HCT116 (cell line): ENCODE measurements around the gene RGS10. TPM values are rescaled to one million over a fixed set of nuclear protein-coding genes. Genes with fewer than 3 reads are reported as not detected.

Experiments
- ATAC-seq: fragments of 200-7000 bp; cut with Tn5 transposase; 2 replicates; pipeline ENCODE4 v1.9.1; 2020; ENCODE audit warnings: mild to moderate bottlenecking, moderate library complexity
- BruUV-seq: library from RNA; stranded (reverse); fragments of 400-500 nt; replicated peaks from 2 replicates; lab custom pipeline; 2021; lab: Mats Ljungman, UMichigan
- CTCF ChIA-PET: fragments of 300-600 bp; sonication (Branson Sonifier 250); formaldehyde crosslinking; loops from one replicate; lab custom pipeline; 2021; ENCODE audit warnings: antibody characterized with exemption; lab: Charles Lee
- POLR2A ChIA-PET: fragments of 300-600, 350-600 bp; sonication (Branson Sonifier 250); formaldehyde crosslinking; loops from one replicate; lab custom pipeline; 2021; ENCODE audit warnings: antibody characterized with exemption; lab: Charles Lee
- RAD21 ChIA-PET, 2 experiments: fragments of 300-600 bp; sonication (Branson Sonifier 250); formaldehyde crosslinking; loops; one replicate each; lab custom pipeline; 2023; ENCODE audit warnings: low total read pairs in 2 of 2; ENCODE audit not compliant: uncharacterized antibody in 2 of 2, unreplicated experiment in 2 of 2, low non-redundant PET in 1 of 2; lab: Charles Lee
- DNase-seq: peaks from one replicate; pipeline ENCODE4 v3.0.0-alpha.2; 2010; ENCODE audit warnings: low read depth, low spot score
- H2AFZ ChIP-seq: fragments of 200-600 bp; shearing (Covaris generic), sonication (generic); 2 replicates; pipeline ENCODE4 v1.6.1; 2017; ENCODE audit warnings: low read depth, mixed run types, mixed read lengths, antibody characterized with exemption, low read length; ENCODE audit not compliant: poor library complexity, severe bottlenecking
- H3K27ac ChIP-seq: 2 replicates; pipeline ENCODE4 v1.5.1; 2012; ENCODE audit warnings: low read depth, low read length
- H3K27me3 ChIP-seq: fragments of 200-600 bp; sonication (generic); 2 replicates; pipeline ENCODE4 v1.6.1; 2016; ENCODE audit warnings: mixed run types, low read length, mixed read lengths; ENCODE audit not compliant: insufficient read depth
- H3K36me3 ChIP-seq, 2 experiments: fragments of 200-500 bp in 1 of 2; fragments of 200-600 bp in 1 of 2; sonication (Bioruptor generic) in 1 of 2; sonication (generic) in 1 of 2; 2 replicates each; pipeline versions ENCODE4 v1.5.1 to v1.6.1; 2014 to 2016; ENCODE audit warnings: low read length in 2 of 2, inconsistent platforms in 1 of 2, mixed read lengths in 1 of 2, mixed run types in 1 of 2; ENCODE audit not compliant: insufficient read depth in 2 of 2, control insufficient read depth in 1 of 2
- H3K4me1 ChIP-seq, 2 experiments: fragments of 200-600 bp in 1 of 2; sonication (generic) in 1 of 2; 2 replicates each; pipeline versions ENCODE4 v1.5.1 to v1.6.1; 2012 to 2017; ENCODE audit warnings: low read length in 2 of 2, inconsistent platforms in 1 of 2, mild to moderate bottlenecking in 1 of 2, mixed read lengths in 1 of 2, mixed run types in 1 of 2, moderate library complexity in 1 of 2; ENCODE audit not compliant: insufficient read depth in 2 of 2, control insufficient read depth in 1 of 2
- H3K4me2 ChIP-seq: fragments of 200-600 bp; sonication (generic); 2 replicates; pipeline ENCODE4 v1.6.1; 2017; ENCODE audit warnings: mixed run types, low read length, mixed read lengths
- H3K4me3 ChIP-seq, 2 experiments: fragments of 200-600 bp in 1 of 2; sonication (generic) in 1 of 2; replicated peaks in 1 of 2; 2 replicates each; pipeline ENCODE4 v1.5.1; 2011 to 2016; ENCODE audit warnings: low read length in 2 of 2, control low read depth in 1 of 2, low read depth in 1 of 2, mild to moderate bottlenecking in 1 of 2, mixed read lengths in 1 of 2, mixed run types in 1 of 2
- H3K79me2 ChIP-seq: fragments of 200-600 bp; sonication (generic); 2 replicates; pipeline ENCODE4 v1.6.1; 2017; ENCODE audit warnings: mild to moderate bottlenecking, mixed run types, low read length, moderate library complexity, mixed read lengths; ENCODE audit not compliant: insufficient read depth
- H3K9ac ChIP-seq: fragments of 200-600 bp; sonication (generic); 2 replicates; pipeline ENCODE4 v1.6.1; 2016; ENCODE audit warnings: low read length, mixed read lengths
- H3K9me2 ChIP-seq: fragments of 200-600 bp; sonication (generic), shearing (Covaris generic); 2 replicates; pipeline ENCODE4 v1.6.1; 2017; ENCODE audit warnings: mixed run types, mild to moderate bottlenecking, moderate library complexity; ENCODE audit not compliant: insufficient read depth
- H3K9me3 ChIP-seq, 2 experiments: fragments of 200-500 bp in 1 of 2; fragments of 200-600 bp in 1 of 2; sonication (Bioruptor generic) in 1 of 2; sonication (generic) in 1 of 2; 2 replicates each; pipeline ENCODE4 v1.6.1; 2014 to 2017; ENCODE audit warnings: low read length in 2 of 2, mixed read lengths in 2 of 2, inconsistent platforms in 1 of 2, low read depth in 1 of 2, mild to moderate bottlenecking in 1 of 2, mixed run types in 1 of 2, moderate library complexity in 1 of 2; ENCODE audit not compliant: control insufficient read depth in 1 of 2, insufficient read depth in 1 of 2
- H4K20me1 ChIP-seq: fragments of 200-600 bp; sonication (generic), shearing (Covaris generic); 2 replicates; pipeline ENCODE4 v1.6.1; 2017; ENCODE audit warnings: mixed run types, mild to moderate bottlenecking, moderate library complexity; ENCODE audit not compliant: insufficient read depth
- CEBPB ChIP-seq: IDR thresholded peaks from 2 replicates; pipeline ENCODE4 v1.6.1; 2012; ENCODE audit warnings: low read depth
- CTCF ChIP-seq, 3 experiments: fragments of 200-600 bp in 1 of 3; sonication (generic) in 1 of 3; IDR thresholded peaks in 2 of 3; conservative IDR thresholded peaks in 1 of 3; 2 replicates each; pipeline ENCODE4 v1.5.1; 2012 to 2017; ENCODE audit warnings: low read depth in 2 of 3, low read length in 2 of 3, antibody characterized with exemption in 1 of 3, borderline replicate concordance in 1 of 3, control low read depth in 1 of 3, mild to moderate bottlenecking in 1 of 3, mixed read lengths in 1 of 3, mixed run types in 1 of 3, moderate library complexity in 1 of 3; ENCODE audit not compliant: insufficient read depth in 1 of 3
- EGR1 ChIP-seq: IDR thresholded peaks from 2 replicates; pipeline ENCODE4 v1.6.1; 2012; ENCODE audit warnings: low read depth
- ELF1 ChIP-seq: IDR thresholded peaks from 2 replicates; pipeline ENCODE4 v1.6.1; 2012; ENCODE audit warnings: low read depth, borderline replicate concordance
- EZH2phosphoT487 ChIP-seq: fragments of 200-600 bp; IDR thresholded peaks from 2 replicates; pipeline ENCODE4 v1.6.1; 2018; ENCODE audit warnings: antibody characterized with exemption, borderline replicate concordance
- FOSL1 ChIP-seq: IDR thresholded peaks from 2 replicates; pipeline ENCODE4 v1.6.1; 2012; ENCODE audit warnings: low read depth
- JUND ChIP-seq: IDR thresholded peaks from 2 replicates; pipeline ENCODE4 v1.6.1; 2012
- POLR2AphosphoS5 ChIP-seq: IDR thresholded peaks from 2 replicates; pipeline ENCODE4 v1.6.1; 2011; ENCODE audit warnings: mild to moderate bottlenecking, low read depth, low read length, moderate library complexity
- SIN3A ChIP-seq: IDR thresholded peaks from 2 replicates; pipeline ENCODE4 v1.6.1; 2012; ENCODE audit warnings: low read depth
- SP1 ChIP-seq: IDR thresholded peaks from 2 replicates; pipeline ENCODE4 v1.6.1; 2012; ENCODE audit warnings: low read depth
- SRF ChIP-seq: IDR thresholded peaks from 2 replicates; pipeline ENCODE4 v1.6.1; 2012; ENCODE audit warnings: low read depth
- TCF7L2 ChIP-seq: IDR thresholded peaks from 2 replicates; pipeline ENCODE4 v1.7.0; 2011; ENCODE audit warnings: borderline replicate concordance, inconsistent platforms; ENCODE audit not compliant: insufficient read depth, insufficient read length; ENCODE audit errors: extremely low read depth
- YY1 ChIP-seq: IDR thresholded peaks from 2 replicates; pipeline ENCODE4 v1.6.1; 2011; ENCODE audit warnings: low read length, low read depth, moderate library complexity, mild to moderate bottlenecking; ENCODE audit not compliant: insufficient replicate concordance; ENCODE audit errors: extremely low read depth
- ZBTB33 ChIP-seq: IDR thresholded peaks from 2 replicates; pipeline ENCODE4 v1.6.1; 2011; ENCODE audit warnings: mild to moderate bottlenecking, low read length, moderate library complexity; ENCODE audit not compliant: insufficient replicate concordance; ENCODE audit errors: extremely low read depth
- ZFX ChIP-seq: fragments of 450-650 bp; IDR thresholded peaks from 2 replicates; pipeline ENCODE4 v1.6.1; 2017
- ZNF274 ChIP-seq: fragments of 200-500 bp; sonication (Bioruptor generic); IDR thresholded peaks from 2 replicates; pipeline ENCODE4 v1.6.1; 2014; ENCODE audit warnings: mild to moderate bottlenecking, low read depth, low read length, inconsistent platforms
- intact Hi-C: fragments of 100-400 bp; cut with micrococcal nuclease; formaldehyde crosslinking; loops from 2 replicates; pipeline ENCODE4 v1.10.0; 2022
- total RNA-seq: library from RNA; stranded (reverse); gene quantifications from one replicate; pipeline ENCODE4 v1.2.1, GENCODE V29; 2021; ENCODE audit not compliant: unreplicated experiment
- TF ChIP-seq, protein P1 (sequence below): IDR thresholded peaks from 2 replicates; pipeline ENCODE4 v1.6.1; 2012
- TF ChIP-seq, protein P2 (sequence below): IDR thresholded peaks from 2 replicates; pipeline ENCODE4 v1.6.1; 2012

RGS10 gene
- total RNA-seq, 1 experiment from 2014 or later = 96.7 TPM

- RAD21 ChIA-PET = interaction anchor here in 1 of 2 experiments (0.7 kb wide), 1 partner anchor 66 kb away, joined by 5 read pairs; no protein-coding TSS in a partner anchor
- no peaks in the 10 kb centered on the region for H3K9me2 ChIP-seq
- DNase-seq = no peak
- H3K27me3 ChIP-seq = no peaks in the 10 kb centered on the region
- no peak for ATAC-seq
- peaks cover 6 to 15% of the 10 kb centered on the region in 2 experiments; a peak in 2 of 4 replicates for H3K36me3 ChIP-seq
- H3K79me2 ChIP-seq = no peaks in the 10 kb centered on the region
- TF ChIP-seq SIN3A = no peak
- no peak for TF ChIP-seq ZFX
- no peak for TF ChIP-seq FOSL1
- TF ChIP-seq ZNF274 = no peak
- no peak for TF ChIP-seq TCF7L2
- TF ChIP-seq, protein P1, sequence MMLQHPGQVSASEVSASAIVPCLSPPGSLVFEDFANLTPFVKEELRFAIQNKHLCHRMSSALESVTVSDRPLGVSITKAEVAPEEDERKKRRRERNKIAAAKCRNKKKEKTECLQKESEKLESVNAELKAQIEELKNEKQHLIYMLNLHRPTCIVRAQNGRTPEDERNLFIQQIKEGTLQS = no peak
- no peak for TF ChIP-seq CEBPB
- TF ChIP-seq ELF1 = no peak
- no peak for TF ChIP-seq YY1
- no peak for TF ChIP-seq EGR1
- no peak for TF ChIP-seq CTCF (IDR thresholded peaks at IDR 0.05 in 2 of 3, conservative IDR thresholded peaks at IDR 0.05 in 1 of 3; ENCODE audit: borderline replicate concordance in 1 of 3, insufficient read depth in 1 of 3, low read depth in 2 of 3, low read length in 2 of 3)
- no peak for TF ChIP-seq ZBTB33
- no peak for TF ChIP-seq JUND
- no peak for TF ChIP-seq POLR2AphosphoS5
- TF ChIP-seq EZH2phosphoT487 = no peak
- TF ChIP-seq SRF = no peak
- no peak for TF ChIP-seq SP1
- TF ChIP-seq, protein P2, sequence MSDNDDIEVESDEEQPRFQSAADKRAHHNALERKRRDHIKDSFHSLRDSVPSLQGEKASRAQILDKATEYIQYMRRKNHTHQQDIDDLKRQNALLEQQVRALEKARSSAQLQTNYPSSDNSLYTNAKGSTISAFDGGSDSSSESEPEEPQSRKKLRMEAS = no peak
- H4K20me1 ChIP-seq = no peaks in the 10 kb centered on the region
- BruUV-seq = no TSS peak
- H3K4me1 ChIP-seq = peaks cover 22 to 43% of the 10 kb centered on the region in 2 experiments
- no peak overlapping the region for H2AFZ ChIP-seq
- no peak overlapping the region for H3K4me2 ChIP-seq
- H3K9ac ChIP-seq = no peak overlapping the region
- POLR2A ChIA-PET = no interaction called here
- H3K27ac ChIP-seq = no peak overlapping the region
- intact Hi-C loops = no loop called here
- CTCF ChIA-PET = no interaction called here
- no peaks in the 10 kb centered on the region for H3K9me3 ChIP-seq
- H3K4me3 ChIP-seq = no peak overlapping the region
Observed at GRCh38 chr10:119518936-119519335, 23.6 kb downstream of the RGS10 start.
